Tibial artery (tissue), 4 donors: ENCODE data around the gene TRO.

Source experiments
- DNase-seq, 2 donors: peaks; one replicate each; pipeline ENCODE4 v3.0.0-alpha.2; 2019
- H3K27ac ChIP-seq, 2 donors: fragments of 200-600 bp; sonication (generic) in 1 of 2; 1 replicate in 1 of 2; 2 replicates in 1 of 2; pipeline ENCODE4 v1.5.1; 2018 to 2019; ENCODE audit warnings: mild to moderate bottlenecking in 1 of 2
- H3K27me3 ChIP-seq, 2 donors: fragments of 200-600 bp; sonication (generic) in 1 of 2; one replicate each; pipeline versions ENCODE4 v1.5.1 to v1.6.0; 2016 to 2019
- H3K36me3 ChIP-seq, 3 donors: fragments of 200-600 bp; sonication (generic) in 2 of 3; one replicate each; pipeline ENCODE4 v1.5.1; 2016 to 2019; ENCODE audit warnings: mild to moderate bottlenecking in 2 of 3
- H3K4me1 ChIP-seq, 4 donors: fragments of 200-600 bp; sonication (generic) in 2 of 4; 1 replicate in 3 of 4; 2 replicates in 1 of 4; pipeline ENCODE4 v1.5.1; 2016 to 2019
- H3K4me3 ChIP-seq, 2 donors: fragments of 200-600 bp; sonication (generic) in 1 of 2; 1 replicate in 1 of 2; 2 replicates in 1 of 2; pipeline ENCODE4 v1.5.1; 2018 to 2019; ENCODE audit warnings: mild to moderate bottlenecking in 2 of 2
- H3K9me3 ChIP-seq, 3 donors: fragments of 200-600 bp; sonication (generic) in 1 of 3; one replicate each; pipeline ENCODE4 v1.5.1; 2016 to 2019
- intact Hi-C: fragments of 100-400 bp; cut with DNase I; formaldehyde crosslinking; loops from one replicate; pipeline ENCODE4 v1.15.0; 2023; ENCODE audit warnings: low total_unique reads
- TF ChIP-seq, protein P1 (sequence below), 2 experiments: fragments of 200-600 bp in 1 of 2; fragments of 450-650 bp in 1 of 2; IDR thresholded peaks; one replicate each; pipeline ENCODE4 v1.5.1; 2017 to 2019; ENCODE audit warnings: antibody characterized with exemption in 2 of 2, mild to moderate bottlenecking in 1 of 2, moderate library complexity in 1 of 2

TRO gene, protein sequence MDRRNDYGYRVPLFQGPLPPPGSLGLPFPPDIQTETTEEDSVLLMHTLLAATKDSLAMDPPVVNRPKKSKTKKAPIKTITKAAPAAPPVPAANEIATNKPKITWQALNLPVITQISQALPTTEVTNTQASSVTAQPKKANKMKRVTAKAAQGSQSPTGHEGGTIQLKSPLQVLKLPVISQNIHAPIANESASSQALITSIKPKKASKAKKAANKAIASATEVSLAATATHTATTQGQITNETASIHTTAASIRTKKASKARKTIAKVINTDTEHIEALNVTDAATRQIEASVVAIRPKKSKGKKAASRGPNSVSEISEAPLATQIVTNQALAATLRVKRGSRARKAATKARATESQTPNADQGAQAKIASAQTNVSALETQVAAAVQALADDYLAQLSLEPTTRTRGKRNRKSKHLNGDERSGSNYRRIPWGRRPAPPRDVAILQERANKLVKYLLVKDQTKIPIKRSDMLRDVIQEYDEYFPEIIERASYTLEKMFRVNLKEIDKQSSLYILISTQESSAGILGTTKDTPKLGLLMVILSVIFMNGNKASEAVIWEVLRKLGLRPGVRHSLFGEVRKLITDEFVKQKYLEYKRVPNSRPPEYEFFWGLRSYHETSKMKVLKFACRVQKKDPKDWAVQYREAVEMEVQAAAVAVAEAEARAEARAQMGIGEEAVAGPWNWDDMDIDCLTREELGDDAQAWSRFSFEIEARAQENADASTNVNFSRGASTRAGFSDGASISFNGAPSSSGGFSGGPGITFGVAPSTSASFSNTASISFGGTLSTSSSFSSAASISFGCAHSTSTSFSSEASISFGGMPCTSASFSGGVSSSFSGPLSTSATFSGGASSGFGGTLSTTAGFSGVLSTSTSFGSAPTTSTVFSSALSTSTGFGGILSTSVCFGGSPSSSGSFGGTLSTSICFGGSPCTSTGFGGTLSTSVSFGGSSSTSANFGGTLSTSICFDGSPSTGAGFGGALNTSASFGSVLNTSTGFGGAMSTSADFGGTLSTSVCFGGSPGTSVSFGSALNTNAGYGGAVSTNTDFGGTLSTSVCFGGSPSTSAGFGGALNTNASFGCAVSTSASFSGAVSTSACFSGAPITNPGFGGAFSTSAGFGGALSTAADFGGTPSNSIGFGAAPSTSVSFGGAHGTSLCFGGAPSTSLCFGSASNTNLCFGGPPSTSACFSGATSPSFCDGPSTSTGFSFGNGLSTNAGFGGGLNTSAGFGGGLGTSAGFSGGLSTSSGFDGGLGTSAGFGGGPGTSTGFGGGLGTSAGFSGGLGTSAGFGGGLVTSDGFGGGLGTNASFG (N-terminal part only)

DNA sequence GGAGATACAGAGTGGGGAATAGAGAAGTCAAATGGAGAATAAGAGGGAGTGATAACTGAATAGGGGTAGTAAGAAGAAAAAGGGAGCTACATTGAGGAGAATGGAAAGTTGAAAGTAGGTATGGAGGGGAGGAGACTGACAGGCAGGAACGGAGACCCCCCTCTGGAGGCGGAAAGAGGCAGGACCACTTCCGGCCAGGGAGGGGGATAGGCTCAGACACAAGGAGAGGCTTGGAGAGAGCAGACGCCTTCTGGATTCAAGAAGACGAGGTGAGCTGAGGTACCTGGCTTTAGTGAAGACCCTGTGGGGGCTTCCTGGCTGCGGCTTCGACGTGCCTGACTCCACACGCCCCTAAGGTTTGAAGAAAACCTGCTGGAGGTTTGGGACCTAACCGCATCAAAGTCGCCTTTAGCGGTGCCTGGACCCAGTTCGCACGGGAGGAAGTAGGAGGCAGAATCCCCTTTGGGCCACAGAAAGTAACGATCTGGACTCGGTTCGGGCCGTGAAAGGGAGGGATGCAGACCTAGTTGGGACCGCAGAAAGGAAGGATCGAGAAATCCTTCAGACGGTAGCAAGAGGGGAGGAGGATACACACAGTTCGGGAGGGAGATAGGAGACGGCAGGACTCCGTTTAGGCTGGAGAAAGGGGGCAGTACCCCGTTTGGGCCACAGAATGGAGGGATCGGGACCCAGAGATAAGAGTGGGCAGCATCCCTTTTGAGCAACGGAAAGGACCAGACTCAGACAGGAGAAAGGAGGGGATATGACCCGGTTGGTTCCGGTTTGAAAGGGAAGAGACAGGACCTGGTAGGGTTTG is at the start of gene TRO:
TRO (plus strand) TSS at position 215 of the 817 bp plus-strand sequence. CDS start 1,423 bp downstream, outside the sequence.
- Histone ChIP-seq H3K4me3 (peak within 1 kb of the TSS; percentile 57 to 60), H3K36me3 (no peaks in the 10 kb centered on the region), H3K4me1 (peaks cover 0 to 7% (median 3%) of the 10 kb centered on the region in 4 donors), H3K9me3 (no peaks in the 10 kb centered on the region), H3K27ac (peak within 1 kb of the TSS; percentile 54 to 59), H3K27me3 (no peaks in the 10 kb centered on the region)
- DNase-seq: no peak
- intact Hi-C loops: no loop called here
- TF ChIP-seq, protein P1, sequence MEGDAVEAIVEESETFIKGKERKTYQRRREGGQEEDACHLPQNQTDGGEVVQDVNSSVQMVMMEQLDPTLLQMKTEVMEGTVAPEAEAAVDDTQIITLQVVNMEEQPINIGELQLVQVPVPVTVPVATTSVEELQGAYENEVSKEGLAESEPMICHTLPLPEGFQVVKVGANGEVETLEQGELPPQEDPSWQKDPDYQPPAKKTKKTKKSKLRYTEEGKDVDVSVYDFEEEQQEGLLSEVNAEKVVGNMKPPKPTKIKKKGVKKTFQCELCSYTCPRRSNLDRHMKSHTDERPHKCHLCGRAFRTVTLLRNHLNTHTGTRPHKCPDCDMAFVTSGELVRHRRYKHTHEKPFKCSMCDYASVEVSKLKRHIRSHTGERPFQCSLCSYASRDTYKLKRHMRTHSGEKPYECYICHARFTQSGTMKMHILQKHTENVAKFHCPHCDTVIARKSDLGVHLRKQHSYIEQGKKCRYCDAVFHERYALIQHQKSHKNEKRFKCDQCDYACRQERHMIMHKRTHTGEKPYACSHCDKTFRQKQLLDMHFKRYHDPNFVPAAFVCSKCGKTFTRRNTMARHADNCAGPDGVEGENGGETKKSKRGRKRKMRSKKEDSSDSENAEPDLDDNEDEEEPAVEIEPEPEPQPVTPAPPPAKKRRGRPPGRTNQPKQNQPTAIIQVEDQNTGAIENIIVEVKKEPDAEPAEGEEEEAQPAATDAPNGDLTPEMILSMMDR (IDR thresholded peaks at IDR 0.05): no peak

- H3K27ac ChIP-seq: no peak overlapping the region
- no peaks in the 10 kb centered on the region for H3K36me3 ChIP-seq
- no peaks in the 10 kb centered on the region for H3K4me1 ChIP-seq
- no peak overlapping the region for H3K4me3 ChIP-seq
- H3K27me3 ChIP-seq: no peaks in the 10 kb centered on the region
- DNase-seq: no peak
- intact Hi-C loops: no loop called here
- no peaks in the 10 kb centered on the region for H3K9me3 ChIP-seq
- TF ChIP-seq, protein P1 (IDR thresholded peaks at IDR 0.05): no peak
Measured at GRCh38 chrX:54885740-54886139, 34.9 kb upstream of the TRO start.

DNA sequence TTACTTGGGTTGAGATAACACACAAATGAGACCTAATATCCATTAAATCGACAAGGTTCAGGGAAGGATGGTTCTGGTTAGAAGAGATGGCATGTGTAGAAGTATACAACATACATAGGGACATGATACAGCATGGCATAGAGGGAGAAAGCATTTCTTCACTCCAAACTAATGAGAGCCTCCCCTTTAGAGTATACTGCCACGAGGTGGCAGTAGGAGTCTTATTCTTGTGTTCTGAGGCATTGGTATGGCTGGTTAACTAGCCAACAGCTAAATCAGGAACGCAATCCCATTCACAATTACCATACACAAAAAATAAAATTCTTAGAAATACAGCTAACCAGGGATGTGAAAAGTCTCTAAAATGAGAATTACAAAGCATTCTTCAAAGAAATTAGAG is 29.1 kb upstream of the TRO start:
- intact Hi-C loops: no loop called here
- Histone ChIP-seq H3K4me1 (no peaks in the 10 kb centered on the region), H3K36me3 (no peaks in the 10 kb centered on the region), H3K9me3 (peaks cover 0 to 15% (median 7%) of the 10 kb centered on the region in 3 donors), H3K4me3 (no peak overlapping the region), H3K27ac (no peak overlapping the region), H3K27me3 (no peaks in the 10 kb centered on the region)
- TF ChIP-seq, protein P1 (IDR thresholded peaks at IDR 0.05): peak in 1 of 2 experiments; percentile 32
- no peak for DNase-seq

DNA sequence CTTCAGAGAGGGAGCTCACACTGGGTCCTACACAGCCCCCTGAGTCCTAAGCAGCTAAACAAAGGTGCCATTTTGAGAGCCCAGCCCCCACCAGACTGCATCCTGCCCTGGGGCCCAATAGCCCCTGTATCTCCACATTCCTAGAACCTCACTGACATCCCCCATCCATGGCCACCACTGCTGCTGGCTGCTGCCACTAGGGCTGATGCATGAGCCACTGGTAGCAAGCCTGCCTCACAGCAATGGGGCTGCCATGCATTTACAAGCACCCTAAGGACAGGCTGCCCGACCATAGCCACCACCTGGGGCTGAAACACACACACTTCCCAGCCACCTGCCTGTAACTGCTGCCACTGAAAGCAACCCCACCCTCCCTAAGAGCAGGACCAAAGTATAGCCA is 26.5 kb upstream of the TRO start:
- TF ChIP-seq, protein P1 (IDR thresholded peaks at IDR 0.05): no peak
- Histone ChIP-seq H3K27me3 (no peaks in the 10 kb centered on the region), H3K9me3 (peaks cover 0 to 15% (median 7%) of the 10 kb centered on the region in 3 donors), H3K36me3 (no peaks in the 10 kb centered on the region), H3K4me3 (no peak overlapping the region), H3K27ac (no peak overlapping the region), H3K4me1 (no peaks in the 10 kb centered on the region)
- DNase-seq: no peak
- intact Hi-C loops: no loop called here
